Limb (tissue), 2 donors: Measurements from ENCODE around the gene MRPS7.

Experiments
- DNase-seq, 2 donors: peaks; one replicate each; pipeline ENCODE4 v3.0.0-alpha.2; 2016; ENCODE audit errors: extremely low spot score in 2 of 2

Gene MRPS7

DNA sequence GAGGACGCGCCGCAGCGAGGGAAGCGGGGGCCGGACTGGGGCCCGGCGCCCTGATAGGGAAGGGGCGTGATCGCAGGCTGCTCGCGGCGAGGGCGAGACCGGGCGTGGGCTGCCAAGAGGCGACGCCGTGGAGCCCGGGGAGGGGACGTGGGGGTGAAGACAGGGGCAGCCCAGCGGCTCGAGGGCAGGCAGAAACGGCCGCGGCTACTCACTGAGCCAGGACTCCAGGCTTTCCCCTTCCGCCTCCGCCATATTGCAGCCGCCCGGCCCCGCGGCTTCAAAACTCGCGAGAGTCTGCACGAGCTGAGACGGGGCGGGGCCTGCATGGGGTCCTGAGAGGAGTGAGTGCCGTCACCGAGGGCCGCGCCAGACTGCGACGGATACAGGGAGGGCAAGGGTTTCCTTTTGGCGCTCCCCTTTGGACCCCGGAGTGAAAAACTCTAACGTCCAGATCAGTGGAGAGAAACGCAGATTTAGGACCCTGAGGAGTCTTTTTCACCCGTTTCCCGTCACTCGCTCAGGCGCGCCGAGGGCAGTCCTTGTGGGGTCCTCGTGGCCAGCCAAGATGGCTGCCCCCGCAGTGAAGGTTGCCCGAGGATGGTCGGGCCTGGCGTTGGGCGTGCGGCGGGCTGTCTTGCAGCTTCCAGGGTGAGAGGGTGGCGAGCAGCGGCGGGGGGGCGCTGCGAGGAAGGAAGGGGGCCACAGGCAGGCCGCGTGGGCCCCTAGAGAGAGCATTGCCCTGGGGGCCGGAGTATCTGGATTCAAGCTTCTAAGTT is at the start of gene MRPS7, which contains the start of gene GGA3:
Gene MRPS7 (plus strand): TSS at position 544 of the 776 bp plus-strand sequence. CDS start 22 bp downstream, at position 566.
Gene GGA3 (minus strand): TSS at position 271 of the 776 bp plus-strand sequence. CDS start 19 bp downstream, at position 252.
- DNase-seq: peak; percentile 96 to 98

DNA sequence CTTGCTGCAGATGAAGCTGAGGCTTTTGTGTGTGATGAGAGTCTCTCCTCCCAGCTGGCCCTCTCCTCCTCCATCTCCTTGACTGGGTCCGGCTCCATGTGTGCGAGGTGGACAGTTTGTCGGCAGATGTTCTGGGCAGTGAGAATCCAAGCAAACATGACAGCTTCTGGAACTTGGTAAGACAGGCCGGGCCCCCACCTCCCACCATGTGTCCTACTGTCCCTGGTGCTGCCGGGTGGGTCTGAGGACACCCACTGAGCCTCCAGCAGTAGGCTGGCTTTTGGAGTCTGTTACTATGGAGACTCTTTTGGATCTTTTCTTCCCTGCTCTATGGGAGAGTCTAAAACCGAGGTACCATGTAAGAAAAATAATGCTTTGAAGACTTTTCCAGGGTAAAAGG is 43.5 kb upstream of the MRPS7 start:
- DNase-seq: no peak

DNA sequence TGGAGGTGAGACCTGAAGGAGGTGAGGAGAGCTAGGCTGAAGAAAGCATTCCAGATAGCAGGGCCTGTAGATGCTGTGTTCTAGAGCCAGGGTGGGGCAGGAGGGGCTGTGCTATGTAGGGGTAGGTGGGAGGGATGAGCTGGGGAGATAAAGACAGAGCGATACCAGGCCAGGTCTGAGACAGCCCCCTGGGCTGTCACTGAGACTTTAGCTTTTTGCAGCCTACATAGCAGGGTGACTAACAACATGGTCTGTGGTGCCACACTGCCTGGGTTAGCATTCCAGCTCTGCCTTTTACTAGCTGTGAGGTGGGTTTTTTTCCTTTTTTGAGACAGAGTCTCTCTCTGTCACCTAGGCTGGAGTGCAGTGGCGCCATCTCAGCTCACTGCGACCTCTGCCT is 41.9 kb upstream of the MRPS7 start:
- DNase-seq: no peak

DNA sequence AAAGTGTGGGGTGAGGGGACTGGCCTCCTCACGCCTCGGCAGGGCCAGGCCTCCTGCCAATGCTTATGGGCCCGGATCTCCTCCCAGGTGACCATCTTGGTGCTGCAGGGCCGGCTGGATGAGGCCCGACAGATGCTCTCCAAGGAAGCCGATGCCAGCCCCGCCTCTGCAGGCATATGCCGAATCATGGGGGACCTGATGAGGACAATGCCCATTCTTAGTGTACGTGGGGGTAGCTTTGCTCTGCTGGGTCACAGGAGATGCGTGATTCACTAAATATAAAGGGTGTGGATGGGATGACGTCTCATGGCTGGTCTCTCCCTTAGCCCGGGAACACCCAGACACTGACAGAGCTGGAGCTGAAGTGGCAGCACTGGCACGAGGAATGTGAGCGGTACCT is 36.7 kb upstream of the MRPS7 start:
- DNase-seq: no peak

DNA sequence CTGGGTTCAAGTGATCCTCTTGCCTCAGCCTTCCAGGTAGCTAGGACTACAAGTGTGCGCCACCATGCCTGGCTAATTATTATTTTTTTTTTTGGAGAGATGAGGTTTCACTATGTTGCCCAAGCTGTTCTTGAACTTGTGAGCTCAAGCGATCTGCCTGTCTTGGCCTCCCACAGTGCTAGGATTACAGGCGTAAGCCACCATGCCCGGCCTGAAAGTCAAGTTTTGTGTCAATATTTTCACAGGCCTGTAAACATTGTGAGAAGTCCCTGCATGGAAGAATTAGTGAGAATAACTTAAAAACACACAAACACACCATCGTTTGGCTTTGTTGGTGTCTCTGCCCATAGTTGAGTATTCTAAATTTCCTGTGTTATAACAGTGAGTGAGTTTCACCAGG is 34.0 kb upstream of the MRPS7 start:
- DNase-seq: no peak

DNA sequence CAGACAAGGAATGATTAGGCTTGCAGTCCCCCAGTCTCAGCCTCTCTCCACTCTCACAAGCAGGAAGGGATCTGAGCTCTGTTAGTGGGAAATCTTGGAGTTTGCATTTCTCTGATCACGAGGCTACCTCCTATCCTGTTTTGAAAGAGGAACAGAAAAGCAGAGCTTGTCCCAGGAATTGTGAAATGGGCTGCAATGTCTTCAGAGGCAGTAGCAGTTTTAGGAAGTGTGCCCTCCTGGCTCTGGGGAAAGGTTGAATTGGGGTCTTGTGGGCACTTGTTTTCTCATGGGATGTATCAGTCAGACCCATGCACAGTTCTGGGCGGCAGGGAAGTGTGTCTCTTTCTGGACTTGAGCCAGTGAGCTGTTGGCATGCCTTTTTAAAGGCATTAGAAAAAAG is 33.4 kb upstream of the MRPS7 start:
- DNase-seq: no peak

DNA sequence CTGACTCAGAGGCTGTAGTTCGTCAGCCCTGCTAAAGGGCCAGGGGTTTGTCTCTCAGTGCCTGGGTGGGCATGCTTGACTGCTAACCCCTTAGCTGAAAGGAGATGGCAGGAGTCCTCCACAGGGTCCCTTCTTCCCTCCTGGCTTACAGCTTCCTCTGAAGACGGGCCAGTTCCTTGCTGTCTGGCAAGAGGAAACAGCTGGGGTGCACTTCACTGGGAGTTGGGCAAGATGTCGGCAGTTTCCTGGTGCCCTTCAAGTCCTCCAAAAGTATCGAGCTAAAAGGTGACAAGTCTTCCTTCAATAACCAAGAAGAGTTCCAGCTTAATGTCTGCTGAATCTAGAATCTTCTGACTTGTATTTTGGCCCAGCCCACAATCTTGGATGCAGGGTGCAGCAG is 32.8 kb upstream of the MRPS7 start:
- DNase-seq: no peak

DNA sequence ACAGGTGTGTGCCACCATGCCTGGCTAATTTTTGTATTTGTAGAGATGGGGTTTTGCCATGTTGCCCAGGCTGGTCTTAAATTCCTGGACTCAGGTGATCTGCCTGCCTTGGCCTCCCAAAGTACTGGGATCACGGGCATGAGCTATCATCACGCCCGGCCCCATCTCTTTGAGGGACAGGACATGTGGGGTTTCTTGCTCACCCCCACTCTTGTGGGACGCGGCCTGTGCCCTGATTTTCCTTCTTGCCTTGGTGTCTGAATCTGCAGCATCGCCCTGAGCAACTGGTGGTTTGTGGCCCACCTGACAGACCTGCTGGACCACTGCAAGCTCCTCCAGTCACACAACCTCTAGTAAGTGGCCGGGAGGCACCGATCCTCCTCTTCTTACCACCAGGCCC is 30.6 kb upstream of the MRPS7 start:
- no peak for DNase-seq

DNA sequence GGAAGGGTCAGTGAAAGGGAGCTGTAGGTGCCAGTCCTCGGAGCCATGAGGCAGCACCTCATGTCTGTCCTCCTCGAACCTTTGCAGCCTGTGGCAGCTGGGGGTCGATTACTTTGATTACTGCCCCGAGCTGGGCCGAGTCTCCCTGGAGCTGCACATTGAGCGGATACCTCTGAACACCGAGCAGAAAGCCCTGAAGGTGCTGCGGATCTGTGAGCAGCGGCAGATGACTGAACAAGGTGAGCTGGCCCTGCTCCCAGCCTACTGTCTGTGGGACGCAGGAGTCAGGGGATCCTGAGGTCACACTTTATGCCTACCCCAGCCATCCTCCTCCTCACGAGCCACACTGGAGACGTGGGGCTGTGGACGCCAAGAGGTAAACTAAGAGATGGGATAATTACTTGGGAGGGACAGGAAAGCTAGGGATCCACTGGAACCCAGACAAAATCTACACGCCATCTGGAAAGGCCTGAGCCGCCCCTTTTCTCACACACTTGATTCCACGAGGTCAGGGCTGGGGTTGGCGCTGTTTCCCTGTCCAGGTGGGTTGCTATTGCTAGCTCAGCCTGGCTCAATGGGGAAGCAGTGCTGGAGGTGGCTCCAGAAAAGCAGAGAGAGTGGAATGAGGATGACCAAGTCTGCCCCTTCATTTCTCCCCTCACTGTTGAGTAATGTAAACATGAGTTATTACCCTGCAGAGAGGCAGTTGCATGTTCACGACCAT is 29.8 kb upstream of the MRPS7 start:
- DNase-seq: no peak

DNA sequence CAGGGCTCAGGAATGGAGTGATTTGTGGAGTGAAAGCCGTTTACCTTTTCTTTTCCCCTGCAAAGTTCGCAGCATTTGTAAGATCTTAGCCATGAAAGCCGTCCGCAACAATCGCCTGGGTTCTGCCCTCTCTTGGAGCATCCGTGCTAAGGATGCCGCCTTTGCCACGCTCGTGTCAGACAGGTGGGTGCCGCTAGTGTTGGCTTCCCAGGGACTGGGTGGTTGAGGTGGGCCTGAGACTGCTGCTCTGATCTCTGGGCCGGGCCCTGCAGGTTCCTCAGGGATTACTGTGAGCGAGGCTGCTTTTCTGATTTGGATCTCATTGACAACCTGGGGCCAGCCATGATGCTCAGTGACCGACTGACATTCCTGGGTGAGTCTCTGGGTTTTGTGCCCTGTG is 28.9 kb upstream of the MRPS7 start:
- no peak for DNase-seq

DNA sequence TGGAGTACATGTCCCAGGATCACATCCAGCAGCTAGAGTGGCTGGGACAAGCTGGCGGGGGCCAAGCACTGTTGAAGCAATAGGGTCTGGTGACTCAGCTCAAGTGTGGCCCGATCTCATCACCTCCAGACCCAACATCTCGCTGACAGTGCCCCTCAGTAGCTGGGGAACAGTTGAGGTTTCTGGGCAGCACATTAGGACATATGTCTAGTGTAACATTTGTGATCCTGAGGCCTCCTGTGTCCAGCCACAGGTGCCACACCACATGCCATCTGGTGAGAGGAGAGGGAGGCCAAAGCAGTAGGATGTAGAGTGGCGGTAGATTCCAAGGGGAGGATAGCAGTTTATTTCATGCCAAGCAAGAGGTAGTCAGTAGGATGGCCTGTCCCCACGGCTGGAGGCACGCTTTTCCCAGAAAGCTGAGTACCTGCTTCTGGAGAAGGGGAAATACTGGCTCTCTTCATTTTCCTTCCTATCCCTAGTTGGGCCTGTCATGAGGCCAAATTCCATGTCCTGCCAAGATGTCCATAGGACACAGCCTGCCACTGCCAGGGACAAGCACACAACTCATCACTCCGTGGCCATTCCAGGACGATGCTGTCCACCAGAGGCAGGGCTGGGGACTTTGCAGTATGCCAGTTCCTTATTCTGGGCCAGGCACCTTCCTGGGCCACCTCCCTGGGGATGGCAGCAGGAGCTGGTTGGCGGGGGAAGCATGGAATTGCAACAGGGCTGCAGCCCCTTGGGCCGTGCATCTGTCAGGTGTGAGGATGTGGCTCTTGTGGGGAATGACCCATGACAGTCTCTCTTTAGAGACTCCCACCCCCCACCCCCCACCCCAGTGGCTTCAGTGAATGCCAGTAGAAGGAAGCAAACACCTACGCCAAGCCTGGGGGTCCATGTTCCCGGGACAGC is 24.3 kb upstream of the MRPS7 start:
- DNase-seq: no peak

DNA sequence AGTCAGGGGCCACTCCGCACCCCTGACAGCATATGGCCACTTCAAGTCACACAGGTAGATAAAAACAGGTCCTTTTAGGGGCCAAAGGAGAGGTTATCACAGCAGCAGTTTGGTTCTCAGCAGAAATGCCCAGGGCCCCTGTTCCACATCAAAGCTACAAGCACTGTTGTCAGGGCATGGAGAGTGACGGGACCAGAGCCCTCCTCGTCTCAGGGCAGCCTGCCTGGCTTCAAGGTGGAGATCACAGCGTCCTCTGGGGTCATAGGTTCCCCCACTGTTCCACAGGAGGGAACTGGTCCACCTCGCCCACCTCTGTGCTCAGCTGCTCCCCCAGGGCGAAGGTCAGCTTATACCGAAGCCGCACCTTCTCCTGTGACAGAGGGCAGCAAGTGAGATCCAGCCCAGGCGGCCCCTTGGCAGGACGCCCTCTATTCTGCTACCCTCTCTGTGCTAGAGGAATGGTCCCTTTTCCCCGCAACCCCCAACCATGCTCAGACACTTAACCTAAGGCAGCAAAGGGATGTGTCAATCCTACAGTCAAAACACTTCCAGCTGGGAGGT is 23.6 kb upstream of the MRPS7 start:
- no peak for DNase-seq

DNA sequence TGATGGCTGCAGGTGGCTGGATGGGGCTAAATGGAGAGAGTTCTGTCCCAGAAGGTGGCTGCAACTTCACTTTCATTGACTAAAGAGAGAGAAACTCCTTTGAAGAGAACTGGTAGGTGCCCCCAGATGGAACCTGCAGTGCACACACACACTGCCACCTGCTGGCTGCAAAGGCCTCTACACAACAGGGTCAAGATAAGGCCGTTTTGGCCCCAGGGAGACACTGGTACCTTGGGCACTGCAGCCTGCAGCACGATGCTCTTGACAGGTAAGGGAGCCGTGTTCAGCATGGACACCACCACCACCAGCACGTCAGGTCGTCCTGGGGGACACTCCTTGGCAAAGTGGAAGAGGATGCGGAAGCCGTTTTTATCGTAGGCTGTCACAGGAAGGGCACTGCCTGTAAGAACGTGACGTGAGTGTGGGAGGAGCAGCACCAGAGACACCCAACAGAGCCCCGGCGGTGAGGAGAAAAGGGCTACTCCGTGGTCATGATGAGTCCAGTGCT is 22.9 kb upstream of the MRPS7 start:
- DNase-seq: peak; percentile 15 to 64

DNA sequence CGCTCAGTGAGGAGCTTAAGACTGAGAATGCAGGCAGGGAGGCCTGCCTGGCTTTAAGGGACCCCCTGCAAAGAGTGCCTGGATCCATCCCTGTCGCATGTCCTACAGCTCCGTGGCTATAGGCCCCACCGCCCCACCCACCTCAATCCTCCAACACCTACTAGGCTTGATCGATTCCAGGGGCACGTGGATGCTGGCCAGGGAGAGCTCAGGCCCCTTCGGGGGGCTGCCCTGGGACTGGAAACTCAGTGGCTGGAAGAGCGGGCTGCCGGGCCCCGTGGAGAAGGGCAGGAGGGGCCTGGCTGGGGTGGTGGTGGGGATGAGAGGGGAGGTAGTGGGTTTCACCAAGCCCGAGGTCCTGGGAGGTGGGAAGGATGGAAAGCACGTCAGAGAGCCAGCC is 22.5 kb upstream of the MRPS7 start:
- DNase-seq: no peak

DNA sequence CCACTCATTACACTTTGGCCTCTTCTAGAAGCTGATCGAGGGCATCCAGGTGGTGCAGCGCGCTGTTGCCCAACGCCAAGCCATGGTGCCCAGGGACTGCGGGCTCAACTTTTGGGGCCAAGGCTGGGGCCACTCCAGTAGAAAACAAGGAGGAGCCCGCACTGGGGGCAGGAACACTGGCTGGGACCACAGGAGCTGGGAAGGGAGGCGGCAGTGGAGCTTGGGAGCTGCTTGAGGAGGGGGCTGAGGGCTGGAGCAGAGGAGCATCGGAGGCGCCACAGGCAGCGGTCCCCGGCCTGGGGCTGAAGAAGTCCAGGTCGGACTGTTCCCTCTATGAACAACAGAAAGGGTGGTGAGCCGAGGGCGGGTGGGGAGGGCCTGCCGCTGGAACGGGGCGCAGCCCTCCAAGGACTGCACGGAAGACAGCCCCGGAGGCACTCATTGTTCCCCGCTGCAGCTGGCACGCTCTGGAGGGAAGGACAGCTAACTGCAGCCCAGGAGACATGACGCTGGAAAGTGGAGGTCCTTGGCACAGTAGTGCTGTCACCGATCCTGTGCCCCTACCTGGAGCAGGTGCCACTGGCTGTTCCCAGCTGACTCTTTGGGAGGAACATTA is 21.8 kb upstream of the MRPS7 start:
- DNase-seq: no peak

DNA sequence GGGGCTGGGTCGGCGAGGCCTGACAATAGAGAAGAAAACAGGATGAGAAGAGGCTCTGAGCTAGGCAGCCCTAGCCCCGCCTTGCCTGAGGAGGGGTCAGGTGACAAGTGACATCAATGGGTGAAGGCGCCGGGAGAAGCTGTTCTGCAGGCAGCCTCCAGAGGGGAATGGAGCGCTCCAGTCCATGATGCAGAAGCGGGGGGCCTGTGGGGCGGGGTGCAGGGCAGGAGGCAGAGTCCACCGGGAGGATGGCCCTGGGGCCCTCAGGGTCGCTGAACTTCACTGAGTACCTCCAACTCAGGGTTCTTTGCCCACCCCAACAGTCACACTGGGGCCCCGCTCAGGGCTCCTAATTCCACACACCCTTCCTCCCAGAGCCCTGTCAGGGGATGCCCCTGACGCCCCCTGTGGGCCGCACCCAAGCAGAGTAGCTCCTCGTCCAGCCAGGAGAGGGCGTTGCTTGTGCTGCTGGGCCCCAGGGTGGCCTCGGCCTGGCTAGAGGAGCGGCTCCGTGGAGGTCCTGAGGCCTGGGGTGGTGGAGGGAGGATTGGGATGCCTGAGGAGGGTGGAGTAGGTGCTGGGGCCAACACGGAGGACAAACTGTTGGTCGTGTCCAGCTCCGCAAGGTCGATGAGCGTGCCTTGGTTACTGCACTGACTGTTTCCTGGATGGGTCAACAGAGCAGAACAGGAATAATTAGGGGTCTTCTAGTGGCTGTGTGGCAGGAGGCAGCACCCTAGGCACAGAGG is 21.1 kb upstream of the MRPS7 start:
- DNase-seq: peak in 1 of 2 donors; percentile 50

DNA sequence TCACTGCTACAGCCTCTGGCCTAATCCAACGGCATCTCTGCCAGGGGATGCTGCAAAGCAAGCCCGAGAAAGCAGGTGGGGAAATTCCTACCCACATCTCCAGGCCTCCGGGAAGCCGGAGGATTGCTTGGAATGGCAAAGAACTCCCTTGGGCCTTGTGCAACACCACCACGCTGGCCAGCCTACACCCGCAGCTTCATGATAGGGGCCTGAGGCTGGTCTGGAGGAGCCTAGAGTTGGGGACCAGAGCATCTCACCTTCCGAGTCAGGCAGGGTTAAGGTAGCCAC is 20.6 kb upstream of the MRPS7 start:
- no peak for DNase-seq

DNA sequence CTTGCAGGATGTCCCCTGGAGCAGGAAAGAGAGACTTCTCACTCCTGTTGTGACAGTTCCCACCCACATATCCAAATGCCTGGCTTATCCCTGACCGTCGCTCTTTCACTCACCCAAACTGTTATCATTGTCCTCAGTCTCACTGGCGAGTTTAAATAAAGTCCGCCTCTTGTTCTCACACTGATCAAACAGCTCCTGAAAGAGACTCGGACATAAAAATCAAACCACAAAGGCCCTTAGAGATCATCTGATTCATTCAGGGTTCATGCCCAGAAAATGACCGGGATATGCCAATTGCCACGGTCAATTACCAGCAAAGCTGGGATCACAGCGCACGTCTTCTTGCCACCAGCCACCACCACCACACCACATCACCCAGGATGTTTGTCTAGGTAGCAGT is 20.2 kb upstream of the MRPS7 start:
- no peak for DNase-seq

DNA sequence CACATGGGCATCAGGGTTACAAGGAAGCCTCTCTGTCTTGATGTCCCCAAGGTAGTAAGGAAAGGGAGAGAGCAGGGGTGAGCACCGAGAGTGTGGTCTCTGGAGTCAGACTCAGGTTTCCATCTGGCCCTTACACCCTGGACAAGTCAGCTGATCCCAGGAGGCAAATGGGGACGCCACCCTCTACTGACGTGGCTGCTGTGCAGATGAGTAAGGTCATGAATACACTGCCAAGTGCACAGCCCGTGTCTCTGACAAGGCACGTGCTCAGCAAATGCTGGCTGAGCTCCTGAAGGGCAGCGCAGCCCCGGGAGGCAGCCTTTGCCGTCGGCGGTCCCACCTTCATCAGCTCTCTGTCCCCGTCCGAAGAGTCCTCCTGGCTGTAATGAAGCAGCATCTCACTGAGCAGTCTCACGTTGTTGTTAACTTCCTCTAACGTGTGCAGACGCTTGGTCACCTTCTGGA is 19.7 kb upstream of the MRPS7 start:
- DNase-seq: no peak

DNA sequence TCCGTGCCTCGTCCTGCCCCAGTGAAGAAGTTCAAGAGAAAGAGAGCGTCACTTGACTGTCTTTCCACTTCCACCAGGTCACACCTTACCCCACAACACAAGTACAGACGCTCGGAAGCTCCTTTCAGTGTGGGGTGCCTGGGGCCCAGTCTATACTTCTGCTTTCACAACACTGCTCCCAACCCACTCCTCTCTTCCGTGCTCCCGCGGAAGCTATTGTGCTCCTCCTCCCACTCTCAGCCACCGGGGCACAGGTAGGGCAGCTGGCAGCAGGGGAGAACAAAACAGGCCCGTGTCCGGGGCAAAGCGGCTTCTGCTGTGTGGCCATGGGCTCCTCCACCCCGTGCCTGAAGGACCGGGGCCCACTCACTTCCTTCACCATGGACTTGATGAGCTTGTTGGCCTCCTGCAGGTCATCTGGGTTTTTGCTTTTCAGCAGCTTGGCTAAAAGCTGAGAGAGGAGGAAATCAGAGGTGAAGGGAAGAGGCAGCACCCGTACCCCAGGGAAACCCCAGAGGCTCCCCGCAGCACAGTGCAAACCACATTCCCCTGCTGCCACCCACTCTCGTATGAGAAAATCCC is 19.1 kb upstream of the MRPS7 start:
- DNase-seq: no peak
